Fibroblast of lung (primary cell): ENCODE measurements around the gene CPSF7. TPM values are rescaled to one million over a fixed set of nuclear protein-coding genes. Genes with fewer than 3 reads are reported as not detected.

Experiments
- DNase-seq, 2 donors: peaks; one replicate each; pipeline versions ENCODE4 v3.0.0 to v3.0.0-alpha.2; 2010; ENCODE audit warnings: low read depth in 2 of 2
- H2AFZ ChIP-seq: 2 replicates; pipeline ENCODE4 v1.5.1; 2012; ENCODE audit warnings: low read length, control low read depth, inconsistent platforms
- H3K27ac ChIP-seq: 2 replicates; pipeline ENCODE4 v1.5.1; 2011; ENCODE audit warnings: low read length, control low read depth; ENCODE audit not compliant: insufficient read depth
- H3K27me3 ChIP-seq: 2 replicates; pipeline ENCODE4 v1.5.1; 2011; ENCODE audit warnings: mild to moderate bottlenecking, low read length; ENCODE audit not compliant: control insufficient read depth, insufficient read depth
- H3K36me3 ChIP-seq: 2 replicates; pipeline ENCODE4 v1.5.1; 2011; ENCODE audit warnings: low read length; ENCODE audit not compliant: control insufficient read depth, insufficient read depth
- H3K4me1 ChIP-seq: 2 replicates; pipeline ENCODE4 v1.5.1; 2011; ENCODE audit warnings: low read length; ENCODE audit not compliant: control insufficient read depth, insufficient read depth; ENCODE audit errors: extremely low read depth
- H3K4me2 ChIP-seq: 2 replicates; pipeline ENCODE4 v1.5.1; 2011; ENCODE audit warnings: low read length, control low read depth; ENCODE audit not compliant: insufficient read depth; ENCODE audit errors: extremely low read depth
- H3K4me3 ChIP-seq, 4 experiments: fragments of 200-600 bp in 1 of 4; sonication (generic) in 1 of 4; replicated peaks in 1 of 4; 2 replicates each; pipeline ENCODE4 v1.5.1; 2011 to 2016; ENCODE audit warnings: low read length in 4 of 4, low read depth in 3 of 4, mild to moderate bottlenecking in 3 of 4, control low read depth in 2 of 4, inconsistent platforms in 1 of 4, mixed read lengths in 1 of 4; ENCODE audit not compliant: insufficient read depth in 1 of 4; ENCODE audit errors: control extremely low read depth in 1 of 4
- H3K79me2 ChIP-seq: 2 replicates; pipeline ENCODE4 v1.5.1; 2012; ENCODE audit warnings: mild to moderate bottlenecking, low read length, inconsistent platforms; ENCODE audit not compliant: control insufficient read depth, insufficient read depth
- H3K9ac ChIP-seq: 2 replicates; pipeline ENCODE4 v1.5.1; 2011; ENCODE audit warnings: mild to moderate bottlenecking, low read length, control low read depth; ENCODE audit not compliant: insufficient read depth
- H3K9me3 ChIP-seq: 2 replicates; pipeline ENCODE4 v1.5.1; 2012; ENCODE audit warnings: low read depth, low read length; ENCODE audit not compliant: control insufficient read depth, insufficient read depth
- H4K20me1 ChIP-seq: 2 replicates; pipeline ENCODE4 v1.5.1; 2011; ENCODE audit warnings: low read length; ENCODE audit not compliant: control insufficient read depth, insufficient read depth; ENCODE audit errors: extremely low read depth
- CTCF ChIP-seq, 2 donors: IDR thresholded peaks in 1 of 2; conservative IDR thresholded peaks in 1 of 2; 1 replicate in 1 of 2; 2 replicates in 1 of 2; pipeline ENCODE4 v1.5.1; 2011 to 2012; ENCODE audit warnings: low read length in 2 of 2, control low read depth in 1 of 2, inconsistent platforms in 1 of 2, low read depth in 1 of 2, mild to moderate bottlenecking in 1 of 2
- EZH2 ChIP-seq: IDR thresholded peaks from 2 replicates; pipeline ENCODE4 v1.5.1; 2012; ENCODE audit warnings: low read length, control low read depth, mild to moderate bottlenecking; ENCODE audit errors: missing control alignments
- polyA plus RNA-seq, 2 donors: library from polyadenylated mRNA; depleted of rRNA in 1 of 2; stranded (reverse) in 1 of 2; unstranded in 1 of 2; fragments of >200 nt; gene quantifications; 2 replicates each; pipeline ENCODE4 v1.2.1, GENCODE V29; 2011 to 2012; ENCODE audit warnings: missing spikeins in 1 of 2
- total RNA-seq: library from RNA; depleted of rRNA; stranded (reverse); fragments of >200 nt; gene quantifications from 2 replicates; pipeline ENCODE4 v1.2.1, GENCODE V29; 2014

CPSF7 gene
- total and polyA plus RNA-seq, 2 donors (not counting 1 experiment from before 2014, with no cell fraction given), result 18.0 to 38.1 TPM

GRCh38 chr11:61414547-61414946 lies 15.2 kb downstream of the CPSF7 start:
- Histone ChIP-seq H3K4me1 (no peaks in the 10 kb centered on the region), H3K4me3 (no peak overlapping the region), H3K27ac (no peak overlapping the region), H3K27me3 (no peaks in the 10 kb centered on the region), H2AFZ (no peak overlapping the region), H3K4me2 (no peak overlapping the region), H3K79me2 (peaks cover 8% of the 10 kb centered on the region), H3K9ac (no peak overlapping the region), H3K36me3 (peaks cover 25% of the 10 kb centered on the region), H4K20me1 (no peaks in the 10 kb centered on the region), H3K9me3 (no peaks in the 10 kb centered on the region)
- no peak for DNase-seq
- TF ChIP-seq CTCF (conservative IDR thresholded peaks at IDR 0.05 in 1 of 2, IDR thresholded peaks at IDR 0.05 in 1 of 2; ENCODE audit: low read depth in 1 of 2, low read length in 2 of 2), result no peak
- TF ChIP-seq EZH2, result no peak

GRCh38 chr11:61413496-61413895 lies 16.3 kb downstream of the CPSF7 start:
- Histone ChIP-seq H3K4me3 (no peak overlapping the region), H3K79me2 (peaks cover 8% of the 10 kb centered on the region), H3K27me3 (no peaks in the 10 kb centered on the region), H3K4me1 (no peaks in the 10 kb centered on the region), H3K4me2 (no peak overlapping the region), H2AFZ (no peak overlapping the region), H3K9ac (no peak overlapping the region), H3K27ac (no peak overlapping the region), H3K9me3 (no peaks in the 10 kb centered on the region), H3K36me3 (peaks cover 23% of the 10 kb centered on the region), H4K20me1 (no peaks in the 10 kb centered on the region)
- DNase-seq, result peak in 1 of 2 donors; percentile 37
- TF ChIP-seq EZH2 (no peak), CTCF (conservative IDR thresholded peaks at IDR 0.05 in 1 of 2, IDR thresholded peaks at IDR 0.05 in 1 of 2; ENCODE audit: low read depth in 1 of 2, low read length in 2 of 2) (no peak)

- H3K4me3 ChIP-seq, result no peak overlapping the region
- H4K20me1 ChIP-seq, result no peaks in the 10 kb centered on the region
- no peak overlapping the region for H3K4me2 ChIP-seq
- no peak for DNase-seq
- H3K9ac ChIP-seq, result no peak overlapping the region
- peaks cover 20% of the 10 kb centered on the region for H3K36me3 ChIP-seq
- H2AFZ ChIP-seq, result no peak overlapping the region
- H3K4me1 ChIP-seq, result no peaks in the 10 kb centered on the region
- no peak for TF ChIP-seq EZH2
- no peak for TF ChIP-seq CTCF (conservative IDR thresholded peaks at IDR 0.05 in 1 of 2, IDR thresholded peaks at IDR 0.05 in 1 of 2; ENCODE audit: low read depth in 1 of 2, low read length in 2 of 2)
- H3K27me3 ChIP-seq, result no peaks in the 10 kb centered on the region
- no peak overlapping the region for H3K27ac ChIP-seq
- no peaks in the 10 kb centered on the region for H3K79me2 ChIP-seq
- no peaks in the 10 kb centered on the region for H3K9me3 ChIP-seq
Observed at GRCh38 chr11:61411589-61411988, 18.2 kb downstream of the CPSF7 start.
